GM10266 (cell line): ENCODE results near the gene PLEKHM3.

ENCODE experiments used
- DNase-seq: peaks from one replicate; pipeline ENCODE4 v3.0.0; 2012; ENCODE audit errors: extremely low spot score
- TF ChIP-seq, protein P1 (sequence below): IDR thresholded peaks from 2 replicates; pipeline ENCODE4 v1.5.1; 2012; ENCODE audit warnings: mild to moderate bottlenecking, low read depth; ENCODE audit not compliant: control insufficient read depth, insufficient read depth; ENCODE audit errors: missing control alignments

The PLEKHM3 gene

DNA sequence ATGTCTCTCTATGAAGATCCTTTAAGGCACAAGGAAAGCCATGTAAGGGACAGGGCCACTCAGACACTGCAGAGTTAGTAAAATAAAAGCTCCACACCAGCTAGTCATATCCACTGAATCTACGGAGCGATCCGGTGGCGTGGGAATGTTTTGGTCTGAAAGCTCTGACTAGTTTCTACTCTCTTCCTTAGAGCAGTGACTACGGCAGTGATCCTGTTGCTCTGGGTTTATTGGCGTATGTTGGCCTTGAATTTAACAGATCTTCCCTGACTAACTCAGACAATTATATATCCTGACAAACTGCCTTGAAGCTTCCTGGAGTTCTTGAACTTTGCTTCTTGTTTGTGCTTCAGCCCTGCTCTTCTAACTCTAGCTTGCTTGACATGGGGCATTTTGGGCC, 140.3 kb downstream of the PLEKHM3 start:
- TF ChIP-seq, protein P1, sequence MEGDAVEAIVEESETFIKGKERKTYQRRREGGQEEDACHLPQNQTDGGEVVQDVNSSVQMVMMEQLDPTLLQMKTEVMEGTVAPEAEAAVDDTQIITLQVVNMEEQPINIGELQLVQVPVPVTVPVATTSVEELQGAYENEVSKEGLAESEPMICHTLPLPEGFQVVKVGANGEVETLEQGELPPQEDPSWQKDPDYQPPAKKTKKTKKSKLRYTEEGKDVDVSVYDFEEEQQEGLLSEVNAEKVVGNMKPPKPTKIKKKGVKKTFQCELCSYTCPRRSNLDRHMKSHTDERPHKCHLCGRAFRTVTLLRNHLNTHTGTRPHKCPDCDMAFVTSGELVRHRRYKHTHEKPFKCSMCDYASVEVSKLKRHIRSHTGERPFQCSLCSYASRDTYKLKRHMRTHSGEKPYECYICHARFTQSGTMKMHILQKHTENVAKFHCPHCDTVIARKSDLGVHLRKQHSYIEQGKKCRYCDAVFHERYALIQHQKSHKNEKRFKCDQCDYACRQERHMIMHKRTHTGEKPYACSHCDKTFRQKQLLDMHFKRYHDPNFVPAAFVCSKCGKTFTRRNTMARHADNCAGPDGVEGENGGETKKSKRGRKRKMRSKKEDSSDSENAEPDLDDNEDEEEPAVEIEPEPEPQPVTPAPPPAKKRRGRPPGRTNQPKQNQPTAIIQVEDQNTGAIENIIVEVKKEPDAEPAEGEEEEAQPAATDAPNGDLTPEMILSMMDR, result no peak
- no peak for DNase-seq

DNA sequence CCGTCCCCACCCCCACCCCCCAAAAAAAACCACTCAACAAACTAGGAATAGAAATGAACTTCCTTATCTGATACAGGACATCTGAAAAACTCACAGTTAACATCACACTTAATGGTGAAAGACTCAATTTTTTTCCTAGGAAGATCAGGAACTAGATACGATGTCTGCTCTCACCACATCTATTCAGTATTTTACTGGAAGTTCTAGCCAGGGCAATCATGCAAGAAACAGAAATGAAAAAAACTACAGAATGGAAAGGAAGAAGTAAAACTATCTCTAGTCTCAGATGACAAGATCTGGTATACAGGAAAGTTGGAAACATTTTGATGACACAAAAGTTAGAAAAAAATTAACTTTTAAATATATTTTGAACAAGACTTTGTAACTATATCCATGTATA, 141.2 kb downstream of the PLEKHM3 start:
- no peak for DNase-seq
- TF ChIP-seq, protein P1, result no peak

DNA sequence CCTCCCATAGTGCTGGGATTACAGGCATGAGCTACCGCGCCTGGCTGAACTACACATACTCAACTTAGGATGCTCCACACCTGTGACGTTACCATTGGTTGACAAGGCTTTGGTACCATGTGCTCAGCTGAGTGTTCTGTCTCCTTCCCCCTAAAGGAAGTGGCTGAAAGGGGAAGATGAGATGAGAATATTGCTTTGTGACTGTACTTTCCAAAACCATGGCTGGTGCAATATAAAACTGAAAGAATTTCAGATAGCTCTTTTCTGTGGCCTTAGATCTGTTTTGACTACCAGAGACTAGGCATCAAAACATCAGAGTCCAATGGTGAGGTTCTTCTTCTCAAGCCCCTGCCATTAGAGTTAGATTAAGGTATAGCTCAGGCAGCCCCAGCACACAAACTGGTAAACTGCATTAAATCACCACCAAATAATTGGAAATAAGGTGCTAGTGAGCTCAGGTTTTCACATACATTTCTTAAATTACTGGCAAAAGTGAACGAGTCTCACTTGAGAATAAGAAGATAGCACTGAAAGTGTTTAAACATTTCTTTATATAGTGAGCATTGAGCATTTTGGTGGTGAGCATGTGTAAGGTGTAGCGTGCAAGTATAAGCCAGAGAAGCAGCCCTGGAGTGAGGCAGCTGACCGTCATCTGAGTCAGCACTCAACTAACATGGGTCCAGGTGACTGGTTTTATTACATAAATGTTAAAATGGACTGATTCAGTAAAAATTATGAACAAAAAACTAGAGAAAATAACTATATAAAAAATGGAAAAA, 142.1 kb downstream of the PLEKHM3 start:
- TF ChIP-seq, protein P1, result no peak
- DNase-seq, result no peak

DNA sequence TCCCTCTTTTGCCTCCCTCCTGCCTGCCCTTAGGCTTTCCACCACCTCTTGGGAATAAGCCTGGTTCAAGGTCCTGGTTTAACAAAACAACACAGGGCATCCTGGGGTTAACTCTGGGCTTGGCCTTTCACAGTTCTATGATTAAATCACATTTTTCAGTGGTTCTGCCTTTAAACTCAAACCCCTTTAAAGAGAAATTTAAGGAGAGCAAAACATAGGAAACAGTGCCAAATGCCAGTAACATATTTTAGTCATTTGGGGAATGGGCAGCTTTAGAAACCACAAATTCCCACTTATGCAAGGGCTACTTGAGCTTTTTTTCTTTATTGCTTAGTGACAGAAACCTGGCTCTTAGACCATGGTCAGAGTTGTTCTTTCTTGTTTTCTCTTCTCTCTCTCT, 143.4 kb downstream of the PLEKHM3 start:
- TF ChIP-seq, protein P1, result no peak
- DNase-seq, result no peak

DNA sequence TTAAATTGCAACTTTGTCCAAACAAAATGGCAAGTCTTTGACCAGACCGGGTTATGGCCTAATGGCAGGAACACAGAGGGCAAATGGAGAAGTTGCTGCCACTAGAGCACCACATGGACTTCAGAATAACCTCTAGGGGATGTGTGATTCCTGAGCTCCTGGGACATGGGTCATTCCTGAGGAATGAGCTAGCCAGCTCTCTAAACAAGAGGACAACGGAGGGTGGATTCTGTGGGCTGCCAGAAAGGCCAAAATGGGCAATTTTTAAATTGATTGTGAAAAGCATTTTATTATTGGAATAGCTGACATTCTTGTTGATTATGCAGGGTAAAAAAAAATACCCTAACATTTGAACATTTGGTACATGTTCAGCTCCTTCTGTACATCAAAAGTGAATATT, 145.8 kb downstream of the PLEKHM3 start:
- no peak for DNase-seq
- TF ChIP-seq, protein P1, result no peak

DNA sequence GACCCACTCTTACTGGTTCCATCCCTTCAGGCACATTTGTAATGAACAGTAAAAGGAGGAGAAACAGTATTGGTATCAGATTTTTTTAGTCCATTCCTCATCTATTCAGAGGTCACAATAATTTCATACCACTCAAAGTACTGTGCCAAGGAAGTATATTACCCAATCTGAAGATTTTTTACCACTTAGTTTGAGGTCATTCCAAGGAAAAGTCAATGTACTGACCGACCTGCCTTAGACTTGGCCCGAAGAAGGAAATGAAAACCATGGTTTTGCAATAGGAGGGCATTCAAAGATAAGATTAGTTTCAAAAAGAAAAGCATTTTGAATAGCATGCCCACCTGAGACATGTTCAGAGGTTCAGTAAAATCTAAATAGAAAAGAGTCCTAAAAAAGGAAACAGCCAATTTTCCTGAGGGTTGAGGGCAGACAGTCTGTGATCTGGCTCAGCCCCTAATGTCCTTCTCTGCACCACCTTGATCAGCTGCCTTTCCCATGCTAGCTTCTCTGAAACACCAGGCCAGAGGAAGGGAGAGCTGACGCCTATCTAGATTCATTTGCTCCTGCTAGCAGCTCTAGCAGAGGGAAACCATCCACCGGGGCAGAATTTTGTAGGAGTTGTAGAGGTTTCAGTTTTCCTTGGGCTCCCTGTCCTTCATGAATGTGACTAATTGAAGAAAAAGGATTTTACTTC, 148.3 kb downstream of the PLEKHM3 start:
- no peak for DNase-seq
- TF ChIP-seq, protein P1, result no peak
